ENCODE results near the gene CCDC69.

CCDC69 gene

DNA sequence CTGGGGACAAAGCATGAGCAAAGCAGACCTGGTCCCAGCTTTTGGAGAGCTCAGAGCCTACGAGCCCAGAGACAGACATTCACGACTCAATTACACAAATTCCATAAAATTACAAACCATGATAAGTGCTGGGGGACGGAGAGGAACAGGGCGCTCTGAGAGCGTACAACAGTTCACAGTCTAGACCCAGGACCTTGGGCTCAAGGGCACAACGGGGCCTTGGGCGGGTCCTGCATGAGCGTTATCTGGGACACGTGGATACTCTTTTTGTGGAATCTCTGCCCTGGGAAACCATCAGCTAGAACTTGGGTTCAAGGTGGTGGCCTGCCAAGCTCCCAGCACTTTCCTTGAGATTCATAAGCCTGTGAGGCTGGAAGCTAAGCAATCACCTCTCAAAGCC is 56.9 kb downstream of the CCDC69 start:
- no peaks in the 10 kb centered on the region for H3K79me1 ChIP-seq (replicated peaks; ENCODE audit: low read length, poor library complexity, severe bottlenecking)
- peaks cover 2% of the 10 kb centered on the region for H3K4me1 ChIP-seq (ENCODE audit: control insufficient read depth, insufficient read depth, low read depth, low read length)
- H3K4me3 ChIP-seq (ENCODE audit: insufficient read depth in 1 of 2, low read depth in 1 of 2, low read length in 2 of 2): no peak overlapping the region
- peaks cover 8% of the 10 kb centered on the region in 2 experiments for H3K27me3 ChIP-seq (ENCODE audit: control insufficient read depth in 1 of 2, insufficient read depth in 1 of 2, low read length in 2 of 2)
- no peak overlapping the region for H3K4ac ChIP-seq (ENCODE audit: low read depth in 1 of 2, low read length in 2 of 2)
- H3K9me3 ChIP-seq (ENCODE audit: control insufficient read depth, low read length): no peaks in the 10 kb centered on the region
- H2BK12ac ChIP-seq (ENCODE audit: low read length in 2 of 2): no peak overlapping the region
- no peak overlapping the region for H3K23ac ChIP-seq (ENCODE audit: low read length in 2 of 2)
- no peak overlapping the region for H4K8ac ChIP-seq (ENCODE audit: low read length)
- no peak overlapping the region for H2BK15ac ChIP-seq (ENCODE audit: low read depth, poor library complexity, severe bottlenecking)
- no peak overlapping the region for H3K27ac ChIP-seq (ENCODE audit: low read length, poor library complexity, severe bottlenecking)
- 96% methylated on average over 9 of the region's 9 CpGs for WGBS
- H3K18ac ChIP-seq (ENCODE audit: low read depth in 1 of 2, low read length in 2 of 2): no peak overlapping the region
- H4K91ac ChIP-seq (ENCODE audit: low read length): no peak overlapping the region
- no peak overlapping the region for H3K9ac ChIP-seq (ENCODE audit: low read length)
- no peaks in the 10 kb centered on the region for H3K36me3 ChIP-seq (ENCODE audit: control insufficient read depth in 1 of 2, insufficient read depth in 2 of 2, low read depth in 1 of 2, low read length in 2 of 2)
- no peak overlapping the region for H2BK5ac ChIP-seq (ENCODE audit: low read depth, low read length, poor library complexity, severe bottlenecking)
- H3K4me2 ChIP-seq (ENCODE audit: low read length, poor library complexity, severe bottlenecking): no peak overlapping the region
- H3K14ac ChIP-seq (ENCODE audit: low read length in 2 of 2): no peak overlapping the region
- no peak overlapping the region for H2BK120ac ChIP-seq (ENCODE audit: low read depth, low read length)
- H2AK5ac ChIP-seq (ENCODE audit: low read length, severe bottlenecking): no peak overlapping the region
- H2AFZ ChIP-seq (ENCODE audit: low read depth, low read length): no peak overlapping the region
- DNase-seq: no peak

DNA sequence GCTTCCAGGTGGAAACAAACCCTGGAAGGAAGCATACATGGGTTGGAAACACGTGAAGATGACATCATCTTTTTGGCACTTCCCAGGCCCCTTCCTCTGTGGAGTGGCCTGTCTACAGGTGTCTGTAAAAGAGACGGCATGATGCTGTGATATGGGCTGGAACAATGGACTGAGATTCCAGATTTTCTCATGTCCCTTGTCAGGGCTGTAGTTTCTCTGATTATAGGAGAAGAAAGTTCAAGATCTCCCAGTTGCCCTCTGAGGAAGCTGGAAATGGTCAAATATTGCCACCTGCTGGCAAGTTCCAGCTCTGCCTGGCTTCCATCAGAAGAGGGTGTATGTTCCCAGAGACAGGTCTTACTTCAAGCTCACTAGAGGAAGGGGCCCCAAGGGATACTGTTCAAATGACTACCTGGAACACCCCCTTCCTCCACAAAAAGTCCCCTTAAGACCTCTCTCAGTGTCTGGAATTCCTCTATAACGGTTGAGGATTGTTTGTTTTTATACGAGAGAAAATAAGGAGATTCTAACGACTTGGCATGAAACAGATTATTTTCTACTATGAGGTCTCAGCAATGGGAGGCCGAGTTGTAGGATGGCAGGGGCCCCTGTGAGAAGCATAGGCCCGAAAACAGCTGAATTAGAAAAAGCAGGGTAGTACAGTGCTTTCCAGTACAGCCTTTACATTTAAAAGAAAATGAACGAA is 59.1 kb downstream of the CCDC69 start:
- Histone ChIP-seq H4K91ac (ENCODE audit: low read length) (no peak overlapping the region), H4K8ac (ENCODE audit: low read length) (no peak overlapping the region), H3K18ac (ENCODE audit: low read depth in 1 of 2, low read length in 2 of 2) (no peak overlapping the region), H3K27me3 (ENCODE audit: control insufficient read depth in 1 of 2, insufficient read depth in 1 of 2, low read length in 2 of 2) (peaks cover 4 to 8% of the 10 kb centered on the region in 2 experiments), H2BK120ac (ENCODE audit: low read depth, low read length) (no peak overlapping the region), H3K9me3 (ENCODE audit: control insufficient read depth, low read length) (no peaks in the 10 kb centered on the region), H3K9ac (ENCODE audit: low read length) (no peak overlapping the region), H2AK5ac (ENCODE audit: low read length, severe bottlenecking) (no peak overlapping the region), H3K79me1 (replicated peaks; ENCODE audit: low read length, poor library complexity, severe bottlenecking) (no peaks in the 10 kb centered on the region), H3K14ac (ENCODE audit: low read length in 2 of 2) (no peak overlapping the region), H2AFZ (ENCODE audit: low read depth, low read length) (no peak overlapping the region), H2BK15ac (ENCODE audit: low read depth, poor library complexity, severe bottlenecking) (no peak overlapping the region), H2BK12ac (ENCODE audit: low read length in 2 of 2) (no peak overlapping the region), H3K23ac (ENCODE audit: low read length in 2 of 2) (no peak overlapping the region), H3K4me1 (ENCODE audit: control insufficient read depth, insufficient read depth, low read depth, low read length) (peaks cover 2% of the 10 kb centered on the region), H3K4ac (ENCODE audit: low read depth in 1 of 2, low read length in 2 of 2) (no peak overlapping the region), H3K4me3 (ENCODE audit: insufficient read depth in 1 of 2, low read depth in 1 of 2, low read length in 2 of 2) (no peak overlapping the region), H3K36me3 (ENCODE audit: control insufficient read depth in 1 of 2, insufficient read depth in 2 of 2, low read depth in 1 of 2, low read length in 2 of 2) (no peaks in the 10 kb centered on the region), H2BK5ac (ENCODE audit: low read depth, low read length, poor library complexity, severe bottlenecking) (no peak overlapping the region), H3K27ac (ENCODE audit: low read length, poor library complexity, severe bottlenecking) (no peak overlapping the region), H3K4me2 (ENCODE audit: low read length, poor library complexity, severe bottlenecking) (no peak overlapping the region)
- 39% methylated on average over 7 of the region's 8 CpGs for WGBS
- DNase-seq: peak; percentile 84

DNA sequence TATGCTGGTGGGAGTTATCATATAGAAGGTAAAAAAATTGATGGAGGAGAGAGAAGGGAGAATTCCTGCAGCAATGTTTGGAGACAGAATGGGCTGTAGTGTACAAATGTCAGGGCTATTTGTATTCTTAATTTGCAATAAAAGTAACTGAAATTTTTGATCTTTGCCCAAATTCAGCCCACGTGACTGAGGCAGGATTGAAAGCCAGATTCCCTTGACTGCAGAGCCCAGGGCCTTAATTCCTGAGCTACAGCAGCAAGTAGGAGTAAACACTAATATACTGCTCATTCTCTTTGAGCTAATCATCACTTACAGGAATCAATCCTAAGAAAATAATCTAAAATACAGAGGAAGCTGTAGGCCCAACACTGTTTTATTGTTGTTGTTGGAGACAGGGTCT is 61.1 kb downstream of the CCDC69 start:
- no peak overlapping the region for H2AFZ ChIP-seq (ENCODE audit: low read depth, low read length)
- H3K36me3 ChIP-seq (ENCODE audit: control insufficient read depth in 1 of 2, insufficient read depth in 2 of 2, low read depth in 1 of 2, low read length in 2 of 2): no peaks in the 10 kb centered on the region
- no peak overlapping the region for H2BK12ac ChIP-seq (ENCODE audit: low read length in 2 of 2)
- no peak overlapping the region for H3K4ac ChIP-seq (ENCODE audit: low read depth in 1 of 2, low read length in 2 of 2)
- peak overlapping the region; percentile 7 for H3K9ac ChIP-seq (ENCODE audit: low read length)
- no peaks in the 10 kb centered on the region for H3K79me1 ChIP-seq (replicated peaks; ENCODE audit: low read length, poor library complexity, severe bottlenecking)
- no peak overlapping the region for H3K23ac ChIP-seq (ENCODE audit: low read length in 2 of 2)
- no peak overlapping the region for H3K14ac ChIP-seq (ENCODE audit: low read length in 2 of 2)
- no peak for DNase-seq
- H3K27ac ChIP-seq (ENCODE audit: low read length, poor library complexity, severe bottlenecking): no peak overlapping the region
- no peak overlapping the region for H4K8ac ChIP-seq (ENCODE audit: low read length)
- no peak overlapping the region for H2BK5ac ChIP-seq (ENCODE audit: low read depth, low read length, poor library complexity, severe bottlenecking)
- WGBS: 93% methylated on average over 1 of the region's 1 CpG
- no peak overlapping the region for H2BK120ac ChIP-seq (ENCODE audit: low read depth, low read length)
- H2BK15ac ChIP-seq (ENCODE audit: low read depth, poor library complexity, severe bottlenecking): no peak overlapping the region
- H3K27me3 ChIP-seq (ENCODE audit: control insufficient read depth in 1 of 2, insufficient read depth in 1 of 2, low read length in 2 of 2): peaks cover 4 to 8% of the 10 kb centered on the region in 2 experiments
- H3K4me1 ChIP-seq (ENCODE audit: control insufficient read depth, insufficient read depth, low read depth, low read length): peaks cover 6% of the 10 kb centered on the region
- H3K18ac ChIP-seq (ENCODE audit: low read depth in 1 of 2, low read length in 2 of 2): no peak overlapping the region
- H3K9me3 ChIP-seq (ENCODE audit: control insufficient read depth, low read length): no peaks in the 10 kb centered on the region
- no peak overlapping the region for H4K91ac ChIP-seq (ENCODE audit: low read length)
- no peak overlapping the region for H3K4me3 ChIP-seq (ENCODE audit: insufficient read depth in 1 of 2, low read depth in 1 of 2, low read length in 2 of 2)
- H2AK5ac ChIP-seq (ENCODE audit: low read length, severe bottlenecking): no peak overlapping the region
- H3K4me2 ChIP-seq (ENCODE audit: low read length, poor library complexity, severe bottlenecking): no peak overlapping the region

DNA sequence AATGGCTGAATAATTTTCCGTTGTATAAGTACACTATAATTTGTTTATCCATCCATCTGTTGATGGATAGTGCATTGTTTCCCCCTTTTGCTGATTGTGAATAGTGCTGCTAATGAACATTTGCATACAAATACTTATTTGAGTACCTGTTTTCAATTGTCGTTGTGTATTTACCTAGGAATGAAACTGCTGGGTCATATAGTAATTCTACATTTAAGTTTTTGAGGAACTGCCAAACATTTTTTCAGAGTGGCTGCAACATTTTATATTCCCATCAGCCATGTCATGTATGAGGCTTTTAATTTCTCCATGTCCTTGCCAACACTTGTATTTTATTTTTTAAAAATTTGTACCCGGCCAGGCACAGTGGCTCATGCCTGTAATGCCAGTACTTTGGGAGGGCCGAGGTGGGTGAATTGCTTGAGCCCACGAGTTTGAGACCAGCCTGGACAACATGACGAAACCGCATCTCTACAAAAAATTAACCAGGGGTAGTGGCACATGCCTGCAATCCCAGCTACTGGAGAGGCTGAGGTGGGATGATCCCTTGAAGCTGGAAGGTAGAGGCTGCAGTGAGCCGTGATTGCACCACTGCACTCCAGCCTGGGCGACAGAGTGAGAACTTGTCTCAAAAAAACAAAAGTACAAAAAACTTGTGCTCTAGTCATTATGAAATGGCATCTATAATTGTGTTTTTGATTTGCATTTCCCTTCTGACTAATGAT is 64.1 kb downstream of the CCDC69 start:
- no peaks in the 10 kb centered on the region for H3K79me1 ChIP-seq (replicated peaks; ENCODE audit: low read length, poor library complexity, severe bottlenecking)
- H4K91ac ChIP-seq (ENCODE audit: low read length): no peak overlapping the region
- DNase-seq: no peak
- no peak overlapping the region for H2BK12ac ChIP-seq (ENCODE audit: low read length in 2 of 2)
- peaks cover 17% of the 10 kb centered on the region for H3K4me1 ChIP-seq (ENCODE audit: control insufficient read depth, insufficient read depth, low read depth, low read length)
- H3K4ac ChIP-seq (ENCODE audit: low read depth in 1 of 2, low read length in 2 of 2): no peak overlapping the region
- no peaks in the 10 kb centered on the region for H3K36me3 ChIP-seq (ENCODE audit: control insufficient read depth in 1 of 2, insufficient read depth in 2 of 2, low read depth in 1 of 2, low read length in 2 of 2)
- no peak overlapping the region for H2BK120ac ChIP-seq (ENCODE audit: low read depth, low read length)
- no peak overlapping the region for H3K4me3 ChIP-seq (ENCODE audit: insufficient read depth in 1 of 2, low read depth in 1 of 2, low read length in 2 of 2)
- H2BK15ac ChIP-seq (ENCODE audit: low read depth, poor library complexity, severe bottlenecking): no peak overlapping the region
- H2BK5ac ChIP-seq (ENCODE audit: low read depth, low read length, poor library complexity, severe bottlenecking): no peak overlapping the region
- no peak overlapping the region for H3K27ac ChIP-seq (ENCODE audit: low read length, poor library complexity, severe bottlenecking)
- H3K18ac ChIP-seq (ENCODE audit: low read depth in 1 of 2, low read length in 2 of 2): no peak overlapping the region
- H3K14ac ChIP-seq (ENCODE audit: low read length in 2 of 2): no peak overlapping the region
- H3K9ac ChIP-seq (ENCODE audit: low read length): no peak overlapping the region
- no peak overlapping the region for H4K8ac ChIP-seq (ENCODE audit: low read length)
- WGBS: 98% methylated on average over 7 of the region's 9 CpGs
- no peaks in the 10 kb centered on the region for H3K27me3 ChIP-seq (ENCODE audit: control insufficient read depth in 1 of 2, insufficient read depth in 1 of 2, low read length in 2 of 2)
- H2AK5ac ChIP-seq (ENCODE audit: low read length, severe bottlenecking): no peak overlapping the region
- H3K4me2 ChIP-seq (ENCODE audit: low read length, poor library complexity, severe bottlenecking): no peak overlapping the region
- H3K9me3 ChIP-seq (ENCODE audit: control insufficient read depth, low read length): no peaks in the 10 kb centered on the region
- no peak overlapping the region for H3K23ac ChIP-seq (ENCODE audit: low read length in 2 of 2)
- no peak overlapping the region for H2AFZ ChIP-seq (ENCODE audit: low read depth, low read length)
